Fibroblast of lung (primary cell): ENCODE results near the gene MUS81. TPM values are rescaled to one million over a fixed set of nuclear protein-coding genes. Genes with fewer than 3 reads are reported as not detected.

Experiments
- DNase-seq, 2 donors: peaks; one replicate each; pipeline versions ENCODE4 v3.0.0 to v3.0.0-alpha.2; 2010; ENCODE audit warnings: low read depth in 2 of 2
- H2AFZ ChIP-seq: 2 replicates; pipeline ENCODE4 v1.5.1; 2012; ENCODE audit warnings: low read length, control low read depth, inconsistent platforms
- H3K27ac ChIP-seq: 2 replicates; pipeline ENCODE4 v1.5.1; 2011; ENCODE audit warnings: low read length, control low read depth; ENCODE audit not compliant: insufficient read depth
- H3K27me3 ChIP-seq: 2 replicates; pipeline ENCODE4 v1.5.1; 2011; ENCODE audit warnings: mild to moderate bottlenecking, low read length; ENCODE audit not compliant: control insufficient read depth, insufficient read depth
- H3K36me3 ChIP-seq: 2 replicates; pipeline ENCODE4 v1.5.1; 2011; ENCODE audit warnings: low read length; ENCODE audit not compliant: control insufficient read depth, insufficient read depth
- H3K4me1 ChIP-seq: 2 replicates; pipeline ENCODE4 v1.5.1; 2011; ENCODE audit warnings: low read length; ENCODE audit not compliant: control insufficient read depth, insufficient read depth; ENCODE audit errors: extremely low read depth
- H3K4me2 ChIP-seq: 2 replicates; pipeline ENCODE4 v1.5.1; 2011; ENCODE audit warnings: low read length, control low read depth; ENCODE audit not compliant: insufficient read depth; ENCODE audit errors: extremely low read depth
- H3K4me3 ChIP-seq, 4 experiments: fragments of 200-600 bp in 1 of 4; sonication (generic) in 1 of 4; replicated peaks in 1 of 4; 2 replicates each; pipeline ENCODE4 v1.5.1; 2011 to 2016; ENCODE audit warnings: low read length in 4 of 4, low read depth in 3 of 4, mild to moderate bottlenecking in 3 of 4, control low read depth in 2 of 4, inconsistent platforms in 1 of 4, mixed read lengths in 1 of 4; ENCODE audit not compliant: insufficient read depth in 1 of 4; ENCODE audit errors: control extremely low read depth in 1 of 4
- H3K79me2 ChIP-seq: 2 replicates; pipeline ENCODE4 v1.5.1; 2012; ENCODE audit warnings: mild to moderate bottlenecking, low read length, inconsistent platforms; ENCODE audit not compliant: control insufficient read depth, insufficient read depth
- H3K9ac ChIP-seq: 2 replicates; pipeline ENCODE4 v1.5.1; 2011; ENCODE audit warnings: mild to moderate bottlenecking, low read length, control low read depth; ENCODE audit not compliant: insufficient read depth
- H3K9me3 ChIP-seq: 2 replicates; pipeline ENCODE4 v1.5.1; 2012; ENCODE audit warnings: low read depth, low read length; ENCODE audit not compliant: control insufficient read depth, insufficient read depth
- H4K20me1 ChIP-seq: 2 replicates; pipeline ENCODE4 v1.5.1; 2011; ENCODE audit warnings: low read length; ENCODE audit not compliant: control insufficient read depth, insufficient read depth; ENCODE audit errors: extremely low read depth
- EZH2 ChIP-seq: IDR thresholded peaks from 2 replicates; pipeline ENCODE4 v1.5.1; 2012; ENCODE audit warnings: low read length, control low read depth, mild to moderate bottlenecking; ENCODE audit errors: missing control alignments
- polyA plus RNA-seq, 2 donors: library from polyadenylated mRNA; depleted of rRNA in 1 of 2; stranded (reverse) in 1 of 2; unstranded in 1 of 2; fragments of >200 nt; gene quantifications; 2 replicates each; pipeline ENCODE4 v1.2.1, GENCODE V29; 2011 to 2012; ENCODE audit warnings: missing spikeins in 1 of 2
- total RNA-seq: library from RNA; depleted of rRNA; stranded (reverse); fragments of >200 nt; gene quantifications from 2 replicates; pipeline ENCODE4 v1.2.1, GENCODE V29; 2014
- TF ChIP-seq, protein P1 (sequence below), 2 donors: IDR thresholded peaks in 1 of 2; conservative IDR thresholded peaks in 1 of 2; 1 replicate in 1 of 2; 2 replicates in 1 of 2; pipeline ENCODE4 v1.5.1; 2011 to 2012; ENCODE audit warnings: low read length in 2 of 2, control low read depth in 1 of 2, inconsistent platforms in 1 of 2, low read depth in 1 of 2, mild to moderate bottlenecking in 1 of 2

MUS81 gene
- total and polyA plus RNA-seq, 2 donors (not counting 1 experiment from before 2014, with no cell fraction given) = 23.6 to 56.8 TPM

- Histone ChIP-seq H3K36me3 (peaks cover 3% of the 10 kb centered on the region), H3K4me3 (no peak overlapping the region), H3K9ac (peak overlapping the region; percentile 45), H2AFZ (no peak overlapping the region), H3K79me2 (peaks cover 30% of the 10 kb centered on the region), H3K9me3 (no peaks in the 10 kb centered on the region), H3K4me1 (peaks cover 52% of the 10 kb centered on the region), H3K27me3 (no peaks in the 10 kb centered on the region), H4K20me1 (no peaks in the 10 kb centered on the region), H3K4me2 (peak overlapping the region; percentile 8), H3K27ac (peak overlapping the region; percentile 99)
- TF ChIP-seq, protein P1, sequence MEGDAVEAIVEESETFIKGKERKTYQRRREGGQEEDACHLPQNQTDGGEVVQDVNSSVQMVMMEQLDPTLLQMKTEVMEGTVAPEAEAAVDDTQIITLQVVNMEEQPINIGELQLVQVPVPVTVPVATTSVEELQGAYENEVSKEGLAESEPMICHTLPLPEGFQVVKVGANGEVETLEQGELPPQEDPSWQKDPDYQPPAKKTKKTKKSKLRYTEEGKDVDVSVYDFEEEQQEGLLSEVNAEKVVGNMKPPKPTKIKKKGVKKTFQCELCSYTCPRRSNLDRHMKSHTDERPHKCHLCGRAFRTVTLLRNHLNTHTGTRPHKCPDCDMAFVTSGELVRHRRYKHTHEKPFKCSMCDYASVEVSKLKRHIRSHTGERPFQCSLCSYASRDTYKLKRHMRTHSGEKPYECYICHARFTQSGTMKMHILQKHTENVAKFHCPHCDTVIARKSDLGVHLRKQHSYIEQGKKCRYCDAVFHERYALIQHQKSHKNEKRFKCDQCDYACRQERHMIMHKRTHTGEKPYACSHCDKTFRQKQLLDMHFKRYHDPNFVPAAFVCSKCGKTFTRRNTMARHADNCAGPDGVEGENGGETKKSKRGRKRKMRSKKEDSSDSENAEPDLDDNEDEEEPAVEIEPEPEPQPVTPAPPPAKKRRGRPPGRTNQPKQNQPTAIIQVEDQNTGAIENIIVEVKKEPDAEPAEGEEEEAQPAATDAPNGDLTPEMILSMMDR (conservative IDR thresholded peaks at IDR 0.05 in 1 of 2, IDR thresholded peaks at IDR 0.05 in 1 of 2; ENCODE audit: low read depth in 1 of 2, low read length in 2 of 2) = peak in 1 of 2 donors; percentile 25
- no peak for TF ChIP-seq EZH2
- DNase-seq = peak; percentile 73 to 84
Observed at GRCh38 chr11:65911682-65912568, 51.7 kb downstream of the MUS81 start.

DNA sequence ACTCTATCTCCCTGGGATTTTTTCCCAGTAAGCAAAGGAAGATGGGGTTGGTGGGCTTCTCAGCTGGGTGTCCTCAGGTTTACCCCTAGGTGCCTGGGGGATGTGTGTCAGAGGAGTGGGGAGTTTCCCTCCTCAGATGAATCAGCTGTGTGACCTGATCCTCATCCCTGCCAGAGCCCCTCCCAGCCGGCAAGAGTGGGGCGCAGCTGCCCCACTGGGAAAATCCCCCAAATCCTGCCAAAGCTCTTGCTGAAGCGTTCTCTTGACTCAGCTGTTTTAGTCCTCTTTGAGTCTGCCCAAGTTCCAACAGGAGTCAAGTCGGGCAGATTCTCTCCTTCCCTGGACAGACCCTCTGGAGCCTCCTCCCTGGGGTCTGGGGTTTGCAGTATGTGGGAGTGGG is 52.6 kb downstream of the MUS81 start:
- Histone ChIP-seq H3K79me2 (peaks cover 39% of the 10 kb centered on the region), H3K36me3 (peaks cover 8% of the 10 kb centered on the region), H3K9me3 (no peaks in the 10 kb centered on the region), H2AFZ (no peak overlapping the region), H3K4me2 (peak overlapping the region; percentile 36), H3K27ac (peak overlapping the region; percentile 99), H3K4me1 (peaks cover 61% of the 10 kb centered on the region), H3K27me3 (no peaks in the 10 kb centered on the region), H3K9ac (peak overlapping the region; percentile 45), H4K20me1 (no peaks in the 10 kb centered on the region), H3K4me3 (no peak overlapping the region)
- TF ChIP-seq, protein P1 (conservative IDR thresholded peaks at IDR 0.05 in 1 of 2, IDR thresholded peaks at IDR 0.05 in 1 of 2; ENCODE audit: low read depth in 1 of 2, low read length in 2 of 2) = no peak
- no peak for TF ChIP-seq EZH2
- peak; percentile 47 to 75 for DNase-seq

DNA sequence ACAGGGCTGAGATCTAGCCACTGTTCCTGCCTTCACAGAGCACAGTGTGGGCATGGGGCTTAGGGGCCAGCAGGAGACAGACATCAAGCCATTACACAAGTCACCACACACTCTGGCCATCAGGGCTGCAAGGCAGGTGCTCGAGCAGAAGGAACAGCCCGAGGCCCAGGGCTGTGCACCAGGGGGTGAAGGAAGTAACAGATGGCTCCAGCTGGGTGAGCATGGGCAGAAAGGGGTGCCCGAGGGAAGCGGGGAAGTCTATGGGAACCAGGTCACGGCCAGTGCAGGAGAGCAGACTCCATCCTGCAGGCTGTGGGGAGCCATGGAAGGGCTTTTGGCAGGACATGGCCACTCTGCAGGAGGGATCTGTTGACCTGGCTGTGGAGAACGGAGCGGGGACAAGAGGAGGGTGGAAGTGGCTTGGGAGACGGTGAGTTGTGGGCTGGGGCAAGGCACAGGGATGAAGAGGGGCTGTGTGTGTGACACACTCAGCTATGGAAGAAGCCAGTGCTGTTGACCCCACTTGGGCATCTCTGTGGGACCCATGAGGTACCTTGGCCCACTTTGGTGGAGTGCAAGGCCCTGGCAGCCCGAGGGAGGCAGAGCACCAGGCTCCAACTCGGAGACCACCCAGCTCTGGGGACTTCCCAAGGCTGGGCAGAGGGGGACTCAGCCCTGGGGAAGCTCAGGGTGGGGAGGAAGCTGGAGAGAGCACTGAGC is 55.0 kb downstream of the MUS81 start:
- TF ChIP-seq, protein P1 (conservative IDR thresholded peaks at IDR 0.05 in 1 of 2, IDR thresholded peaks at IDR 0.05 in 1 of 2; ENCODE audit: low read depth in 1 of 2, low read length in 2 of 2) = no peak
- no peak for TF ChIP-seq EZH2
- Histone ChIP-seq H3K4me1 (peaks cover 59% of the 10 kb centered on the region), H3K27ac (peak overlapping the region; percentile 99), H3K79me2 (peaks cover 57% of the 10 kb centered on the region), H4K20me1 (no peaks in the 10 kb centered on the region), H3K4me2 (peak overlapping the region; percentile 46), H3K9ac (peak overlapping the region; percentile 52), H3K4me3 (peak overlapping the region in 1 of 4 experiments; percentile 14), H3K9me3 (no peaks in the 10 kb centered on the region), H3K36me3 (peaks cover 8% of the 10 kb centered on the region), H2AFZ (no peak overlapping the region), H3K27me3 (no peaks in the 10 kb centered on the region)
- DNase-seq = peak in 1 of 2 donors; percentile 17
